ENCODE measurements around the gene OAS2.

The OAS2 gene

DNA sequence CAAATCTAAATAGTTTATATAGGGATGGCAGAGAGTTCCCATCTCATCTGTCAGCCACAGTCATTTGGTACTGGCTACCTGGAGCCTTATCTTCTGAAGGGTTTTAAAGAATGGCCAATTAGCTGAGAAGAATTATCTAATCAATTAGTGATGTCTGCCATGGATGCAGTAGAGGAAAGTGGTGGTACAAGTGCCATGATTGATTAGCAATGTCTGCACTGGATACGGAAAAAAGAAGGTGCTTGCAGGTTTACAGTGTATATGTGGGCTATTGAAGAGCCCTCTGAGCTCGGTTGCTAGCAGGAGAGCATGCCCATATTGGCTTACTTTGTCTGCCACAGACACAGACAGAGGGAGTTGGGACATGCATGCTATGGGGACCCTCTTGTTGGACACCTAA is 7.9 kb upstream of the OAS2 start:
- no peak for TF ChIP-seq CTCF (IDR thresholded peaks at IDR 0.05; ENCODE audit: insufficient read depth, low read depth, low read length, missing control alignments)
- no peak for DNase-seq (ENCODE audit: low read depth)
- no peak overlapping the region for H3K4me3 ChIP-seq (ENCODE audit: low read depth, low read length)

DNA sequence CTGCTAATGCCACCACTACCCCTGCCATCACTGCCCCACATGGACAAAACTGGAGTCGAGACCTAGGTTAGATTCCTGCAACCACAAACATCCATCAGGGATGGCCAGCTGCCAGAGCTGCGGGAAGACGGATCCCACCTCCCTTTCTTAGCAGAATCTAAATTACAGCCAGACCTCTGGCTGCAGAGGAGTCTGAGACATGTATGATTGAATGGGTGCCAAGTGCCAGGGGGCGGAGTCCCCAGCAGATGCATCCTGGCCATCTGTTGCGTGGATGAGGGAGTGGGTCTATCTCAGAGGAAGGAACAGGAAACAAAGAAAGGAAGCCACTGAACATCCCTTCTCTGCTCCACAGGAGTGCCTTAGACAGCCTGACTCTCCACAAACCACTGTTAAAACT is 7.1 kb upstream of the OAS2 start:
- no peak for DNase-seq (ENCODE audit: low read depth)
- TF ChIP-seq CTCF (IDR thresholded peaks at IDR 0.05; ENCODE audit: insufficient read depth, low read depth, low read length, missing control alignments) = no peak
- no peak overlapping the region for H3K4me3 ChIP-seq (ENCODE audit: low read depth, low read length)

GRCh38 chr12:112973011-112973735 is 5.1 kb upstream of the OAS2 start:
- no peak for DNase-seq (ENCODE audit: low read depth)
- no peak overlapping the region for H3K4me3 ChIP-seq (ENCODE audit: low read depth, low read length)
- no peak for TF ChIP-seq CTCF (IDR thresholded peaks at IDR 0.05; ENCODE audit: insufficient read depth, low read depth, low read length, missing control alignments)

DNA sequence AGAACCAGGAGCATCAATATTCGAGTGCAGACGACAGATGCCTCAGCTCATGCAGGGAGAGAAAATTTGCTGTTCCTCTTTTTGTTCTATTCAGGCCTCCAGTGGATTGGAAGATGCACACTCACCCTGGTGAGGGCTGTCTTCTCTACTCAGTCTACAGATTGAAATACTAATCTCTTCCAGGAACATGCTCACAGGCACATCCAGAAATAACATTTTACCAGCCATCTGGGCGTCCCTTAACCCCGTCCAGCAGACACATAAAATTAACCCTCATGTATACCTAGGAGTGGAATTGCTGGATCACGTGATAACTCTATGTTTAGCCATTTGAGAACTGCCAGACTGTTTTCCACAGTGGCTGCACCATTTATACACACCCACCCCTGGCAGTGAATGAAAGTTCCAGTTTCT is 4.5 kb upstream of the OAS2 start:
- TF ChIP-seq CTCF (IDR thresholded peaks at IDR 0.05; ENCODE audit: insufficient read depth, low read depth, low read length, missing control alignments) = no peak
- H3K4me3 ChIP-seq (ENCODE audit: low read depth, low read length) = no peak overlapping the region
- DNase-seq (ENCODE audit: low read depth) = no peak

- no peak for DNase-seq (ENCODE audit: low read depth)
- TF ChIP-seq CTCF (IDR thresholded peaks at IDR 0.05; ENCODE audit: insufficient read depth, low read depth, low read length, missing control alignments) = no peak
- no peak overlapping the region for H3K4me3 ChIP-seq (ENCODE audit: low read depth, low read length)
Observed at GRCh38 chr12:112974904-112975303, 3.4 kb upstream of the OAS2 start.

GRCh38 chr12:112977139-112977538 is 1.2 kb upstream of the OAS2 start:
- peak overlapping the region; percentile 85 for H3K4me3 ChIP-seq (ENCODE audit: low read depth, low read length)
- TF ChIP-seq CTCF (IDR thresholded peaks at IDR 0.05; ENCODE audit: insufficient read depth, low read depth, low read length, missing control alignments) = no peak
- no peak for DNase-seq (ENCODE audit: low read depth)

DNA sequence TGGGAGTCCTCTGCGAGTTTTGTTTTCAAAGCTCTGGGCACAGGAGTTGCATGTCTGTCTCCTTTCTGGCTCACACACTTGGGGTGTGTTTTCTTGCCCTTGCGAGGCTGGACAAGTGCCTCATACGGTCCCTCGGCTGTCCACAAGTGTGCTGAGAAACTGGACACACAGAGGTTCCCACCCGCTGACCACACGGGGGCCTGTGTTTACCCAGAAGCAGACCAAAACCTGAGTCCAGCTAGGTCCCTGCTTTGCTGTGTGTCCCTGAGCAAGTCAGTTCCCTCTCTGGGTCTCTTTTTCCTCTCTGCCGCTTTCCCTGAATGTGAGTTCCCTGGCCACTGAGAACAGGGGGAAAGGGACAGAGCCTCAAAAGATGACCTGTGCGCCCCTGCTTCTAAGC is 678 bp upstream of the OAS2 start:
- DNase-seq (ENCODE audit: low read depth) = peak; percentile 44
- TF ChIP-seq CTCF (IDR thresholded peaks at IDR 0.05; ENCODE audit: insufficient read depth, low read depth, low read length, missing control alignments) = no peak
- peak overlapping the region; percentile 85 for H3K4me3 ChIP-seq (ENCODE audit: low read depth, low read length)

Data from GM12865 (cell line).